Vagina (tissue), 2 donors: ENCODE measurements around the gene PPP1R13B. TPM values are rescaled to one million over a fixed set of nuclear protein-coding genes. Genes with fewer than 3 reads are reported as not detected.

Source experiments
- DNase-seq, 2 donors: peaks; one replicate each; pipeline ENCODE4 v3.0.0-alpha.2; 2017; ENCODE audit errors: extremely low spot score in 2 of 2
- H3K27ac ChIP-seq: fragments of 200-600 bp; sonication (generic); one replicate; pipeline ENCODE4 v1.5.1; 2019
- H3K27me3 ChIP-seq: fragments of 200-600 bp; sonication (generic); one replicate; pipeline ENCODE4 v1.5.1; 2019
- H3K36me3 ChIP-seq, 2 donors: fragments of 200-600 bp; sonication (generic); one replicate each; pipeline ENCODE4 v1.5.1; 2017 to 2019
- H3K4me1 ChIP-seq: fragments of 200-600 bp; sonication (generic); one replicate; pipeline ENCODE4 v1.5.1; 2019
- H3K4me3 ChIP-seq, 2 donors: fragments of 200-600 bp; sonication (generic); 1 replicate in 1 of 2; 2 replicates in 1 of 2; pipeline ENCODE4 v1.5.1; 2016 to 2019
- H3K9me3 ChIP-seq: fragments of 200-600 bp; sonication (generic); one replicate; pipeline ENCODE4 v1.5.1; 2019
- CTCF ChIP-seq, 3 experiments: fragments of 450-650 bp in 2 of 3; fragments of 200-600 bp in 1 of 3; sonication (generic) in 1 of 3; IDR thresholded peaks; one replicate each; pipeline ENCODE4 v1.5.1; 2017 to 2019; ENCODE audit warnings: antibody characterized with exemption in 3 of 3, mild to moderate bottlenecking in 2 of 3, moderate library complexity in 2 of 3
- POLR2A ChIP-seq, 2 donors: fragments of 450-650 bp; IDR thresholded peaks; one replicate each; pipeline ENCODE4 v1.6.1; 2017; ENCODE audit warnings: antibody characterized with exemption in 2 of 2, mild to moderate bottlenecking in 2 of 2, moderate library complexity in 2 of 2
- POLR2AphosphoS5 ChIP-seq, 2 donors: sonication (generic); formaldehyde crosslinking; IDR thresholded peaks; one replicate each; pipeline ENCODE4 v1.9.0; 2017; ENCODE audit warnings: antibody characterized with exemption in 2 of 2, mild to moderate bottlenecking in 2 of 2, low read depth in 1 of 2; ENCODE audit not compliant: insufficient read depth in 1 of 2
- intact Hi-C: fragments of 100-400 bp; cut with DNase I; formaldehyde crosslinking; loops from one replicate; pipeline ENCODE4 v1.15.1; 2023
- total RNA-seq: library from RNA; depleted of rRNA; stranded (reverse); fragments of >200 nt; gene quantifications from one replicate; pipeline ENCODE4 v1.2.3, GENCODE V29; 2016

Gene PPP1R13B
- total RNA-seq, 1 donor from 2014 or later: 34.1 TPM

- Histone ChIP-seq H3K36me3 (peaks cover 0 to 42% of the 10 kb centered on the region in 2 donors), H3K4me3 (no peak overlapping the region), H3K27me3 (no peaks in the 10 kb centered on the region), H3K27ac (no peak overlapping the region), H3K4me1 (peaks cover 28% of the 10 kb centered on the region), H3K9me3 (no peaks in the 10 kb centered on the region)
- TF ChIP-seq POLR2AphosphoS5 (IDR thresholded peaks at IDR 0.05; ENCODE audit: insufficient read depth in 1 of 2, low read depth in 1 of 2) (no peak), POLR2A (IDR thresholded peaks at IDR 0.05) (no peak), CTCF (IDR thresholded peaks at IDR 0.05) (no peak)
- DNase-seq: no peak
- intact Hi-C loops: no loop called here
Observed at GRCh38 chr14:103704708-103705107, 142.7 kb downstream of the PPP1R13B start.

GRCh38 chr14:103703433-103704385 lies 143.7 kb downstream of the PPP1R13B start:
- Histone ChIP-seq H3K27ac (no peak overlapping the region), H3K36me3 (peaks cover 0 to 51% of the 10 kb centered on the region in 2 donors), H3K27me3 (no peaks in the 10 kb centered on the region), H3K4me1 (peaks cover 28% of the 10 kb centered on the region), H3K9me3 (no peaks in the 10 kb centered on the region), H3K4me3 (no peak overlapping the region)
- no peak for TF ChIP-seq CTCF (IDR thresholded peaks at IDR 0.05)
- peak in 1 of 2 donors; percentile 3 for TF ChIP-seq POLR2AphosphoS5 (IDR thresholded peaks at IDR 0.05; ENCODE audit: insufficient read depth in 1 of 2, low read depth in 1 of 2)
- DNase-seq: no peak
- intact Hi-C loops: no loop called here

- no peak for DNase-seq
- Histone ChIP-seq H3K27me3 (no peaks in the 10 kb centered on the region), H3K4me1 (peaks cover 28% of the 10 kb centered on the region), H3K27ac (no peak overlapping the region), H3K36me3 (peaks cover 0 to 58% of the 10 kb centered on the region in 2 donors), H3K4me3 (no peak overlapping the region), H3K9me3 (no peaks in the 10 kb centered on the region)
- intact Hi-C loops: no loop called here
- TF ChIP-seq CTCF (IDR thresholded peaks at IDR 0.05): no peak
- no peak for TF ChIP-seq POLR2AphosphoS5 (IDR thresholded peaks at IDR 0.05; ENCODE audit: insufficient read depth in 1 of 2, low read depth in 1 of 2)
- TF ChIP-seq POLR2A (IDR thresholded peaks at IDR 0.05): no peak
Observed at GRCh38 chr14:103702497-103703432, 144.6 kb downstream of the PPP1R13B start.

GRCh38 chr14:103702095-103702494 lies 145.3 kb downstream of the PPP1R13B start:
- H3K36me3 ChIP-seq: peaks cover 0 to 58% of the 10 kb centered on the region in 2 donors
- H3K9me3 ChIP-seq: no peaks in the 10 kb centered on the region
- TF ChIP-seq POLR2A (IDR thresholded peaks at IDR 0.05) (no peak), POLR2AphosphoS5 (IDR thresholded peaks at IDR 0.05; ENCODE audit: insufficient read depth in 1 of 2, low read depth in 1 of 2) (no peak), CTCF (IDR thresholded peaks at IDR 0.05) (no peak)
- H3K27ac ChIP-seq: no peak overlapping the region
- H3K4me3 ChIP-seq: no peak overlapping the region
- no peak for DNase-seq
- H3K27me3 ChIP-seq: no peaks in the 10 kb centered on the region
- peaks cover 28% of the 10 kb centered on the region for H3K4me1 ChIP-seq
- intact Hi-C loops: no loop called here
